RCC 7860 (cell line): ENCODE data around the gene FCER1G.

ENCODE experiments used
- DNase-seq: peaks from one replicate; pipeline ENCODE4 v3.0.0-alpha.2; 2015; ENCODE audit warnings: low spot score
- FAIRE-seq: peaks from 2 replicates; lab custom pipeline; 2012; peaks lifted over from hg19 to GRCh38; lab: Jason Lieb, UNC

FCER1G gene

GRCh38 chr1:161187311-161187710 is 27.8 kb upstream of the FCER1G start:
- FAIRE-seq (no peak), DNase-seq (no peak)

DNA sequence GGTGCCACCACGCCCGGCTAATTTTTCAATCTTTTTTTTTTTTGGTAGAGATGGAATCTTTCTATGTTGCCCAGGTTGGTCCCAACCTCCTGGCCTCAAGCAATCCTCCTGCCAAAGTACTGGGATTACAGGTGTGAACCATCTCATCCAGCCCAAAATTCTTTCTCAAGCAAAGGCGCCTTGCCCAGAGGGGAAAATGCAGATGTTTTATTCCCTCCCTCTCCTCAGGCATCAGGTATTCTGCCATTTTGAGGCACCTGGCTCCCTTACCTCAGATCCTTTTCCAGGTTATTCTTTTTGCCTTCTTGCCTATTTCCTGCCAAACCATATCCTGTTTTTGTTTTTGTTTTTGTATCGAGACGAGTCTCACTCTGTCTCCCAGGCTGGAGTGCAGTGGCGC is 26.7 kb upstream of the FCER1G start:
- no peak for FAIRE-seq

DNA sequence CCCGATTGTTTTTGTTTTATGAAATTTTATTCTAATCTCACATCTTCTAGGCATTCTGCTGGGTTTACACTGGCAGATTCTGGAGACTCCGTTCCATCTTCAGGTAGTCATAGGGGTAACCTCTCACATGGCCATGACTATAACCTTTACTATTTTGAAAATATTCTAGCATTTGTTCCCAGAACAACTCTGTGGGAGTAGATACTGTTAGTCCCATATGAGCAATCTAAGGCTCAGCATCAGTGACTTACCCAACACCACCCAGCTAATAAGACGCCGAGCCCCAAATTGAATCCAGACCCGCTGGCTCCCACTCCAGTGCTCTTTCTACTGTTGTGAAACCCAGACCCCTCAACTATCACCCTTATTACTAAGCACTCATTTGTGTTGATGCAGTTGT is 26.1 kb upstream of the FCER1G start:
- no peak for DNase-seq
- FAIRE-seq, result no peak

More for the DNA sequence above, 26.7 kb upstream of the FCER1G start:
- no peak for DNase-seq

GRCh38 chr1:161190962-161191521 is 24.1 kb upstream of the FCER1G start:
- DNase-seq (no peak), FAIRE-seq (no peak)

DNA sequence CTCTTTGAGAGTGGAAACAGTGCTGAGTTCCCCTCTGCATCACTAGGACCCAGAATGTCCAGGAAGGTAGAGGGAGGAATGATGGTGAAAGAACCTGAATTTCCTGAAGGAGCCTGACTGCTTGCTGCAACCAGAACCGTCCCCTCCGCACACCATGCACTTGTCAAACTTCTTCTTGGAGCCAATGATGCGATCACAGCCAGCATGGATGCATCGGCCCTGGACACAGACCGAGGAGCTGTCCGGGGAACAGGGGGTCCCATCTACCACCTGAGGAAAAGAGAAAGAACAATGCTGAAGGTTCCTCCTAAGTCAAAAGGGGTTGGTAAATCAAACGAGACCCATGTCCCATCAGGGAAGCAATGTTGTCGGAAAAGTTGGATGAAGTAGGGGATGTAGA is 23.1 kb upstream of the FCER1G start:
- no peak for DNase-seq
- no peak for FAIRE-seq

DNA sequence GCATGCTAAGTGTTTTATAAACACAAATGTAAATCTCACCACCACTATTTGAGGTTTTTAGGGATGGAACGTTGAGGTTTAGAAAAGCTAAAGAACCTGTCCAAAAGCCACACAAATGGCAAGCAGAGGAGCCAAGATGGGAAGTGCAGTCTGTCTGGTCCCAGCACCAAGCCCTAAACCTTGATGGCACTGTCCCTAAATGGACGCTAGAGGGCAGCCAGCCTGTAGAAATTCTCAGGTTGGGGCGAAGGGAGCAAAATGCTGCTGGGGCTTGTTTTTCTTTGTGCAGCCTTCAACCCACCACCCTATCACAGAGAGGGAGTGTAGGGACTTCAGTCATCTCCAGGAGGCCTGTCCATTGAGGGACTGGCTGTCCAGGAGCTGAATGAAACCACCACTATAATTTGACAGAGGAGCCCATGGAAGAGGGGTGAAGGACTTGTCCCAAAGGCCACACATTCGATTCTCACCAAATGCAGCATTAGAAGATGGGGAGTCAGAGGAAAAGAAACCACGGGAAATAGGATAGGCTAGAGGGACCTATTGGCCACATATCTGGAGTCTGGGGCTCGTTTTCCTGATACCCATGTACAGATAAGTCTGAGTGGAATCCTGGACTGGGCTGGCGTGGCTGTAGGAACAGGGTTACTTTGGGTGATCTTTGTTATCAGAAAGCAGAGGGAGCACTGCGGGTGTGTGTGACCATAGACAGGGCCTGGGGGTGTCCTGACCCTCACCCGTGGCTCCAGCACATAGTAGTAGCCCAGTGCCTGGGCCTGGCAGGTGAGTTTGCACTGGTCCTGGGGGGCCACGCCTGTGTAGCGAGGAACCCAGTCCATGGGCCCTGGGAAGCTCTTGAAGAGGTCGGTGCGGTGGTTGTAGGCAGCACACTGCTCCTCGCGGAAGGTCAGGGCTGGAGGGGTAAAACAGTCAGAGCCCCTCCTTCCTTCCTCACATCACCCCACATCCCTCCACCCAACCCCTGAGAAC is 22.3 kb upstream of the FCER1G start:
- FAIRE-seq, result no peak
- DNase-seq, result peak; percentile 35

GRCh38 chr1:161193561-161194235 is 21.4 kb upstream of the FCER1G start:
- DNase-seq (peak; percentile 9), FAIRE-seq (no peak)

DNA sequence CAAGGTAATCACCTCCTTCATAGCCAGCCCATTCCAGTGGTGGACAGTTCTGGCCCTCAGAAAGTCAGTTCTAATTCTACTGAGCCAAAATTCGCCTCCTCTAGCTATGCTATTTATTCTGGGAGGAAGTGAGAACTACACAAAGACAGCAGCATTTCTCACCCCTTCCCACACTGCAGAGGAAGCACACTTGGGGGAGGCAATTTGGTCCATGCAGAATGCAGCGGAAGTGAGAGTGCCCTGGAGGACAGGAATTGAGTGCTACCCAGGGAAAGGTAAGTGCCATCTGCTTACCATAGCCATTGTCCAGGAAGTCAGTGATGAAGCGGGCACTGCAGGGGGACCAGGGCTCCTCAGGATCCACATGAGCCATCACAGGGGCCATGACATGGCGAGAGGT is 19.9 kb upstream of the FCER1G start:
- DNase-seq (no peak), FAIRE-seq (no peak)

GRCh38 chr1:161196111-161196510 is 19.0 kb upstream of the FCER1G start:
- no peak for FAIRE-seq
- DNase-seq, result no peak

- no peak for FAIRE-seq
- no peak for DNase-seq
These were observed 18.3 kb upstream of the FCER1G start for GRCh38 chr1:161196521-161197451.

DNA sequence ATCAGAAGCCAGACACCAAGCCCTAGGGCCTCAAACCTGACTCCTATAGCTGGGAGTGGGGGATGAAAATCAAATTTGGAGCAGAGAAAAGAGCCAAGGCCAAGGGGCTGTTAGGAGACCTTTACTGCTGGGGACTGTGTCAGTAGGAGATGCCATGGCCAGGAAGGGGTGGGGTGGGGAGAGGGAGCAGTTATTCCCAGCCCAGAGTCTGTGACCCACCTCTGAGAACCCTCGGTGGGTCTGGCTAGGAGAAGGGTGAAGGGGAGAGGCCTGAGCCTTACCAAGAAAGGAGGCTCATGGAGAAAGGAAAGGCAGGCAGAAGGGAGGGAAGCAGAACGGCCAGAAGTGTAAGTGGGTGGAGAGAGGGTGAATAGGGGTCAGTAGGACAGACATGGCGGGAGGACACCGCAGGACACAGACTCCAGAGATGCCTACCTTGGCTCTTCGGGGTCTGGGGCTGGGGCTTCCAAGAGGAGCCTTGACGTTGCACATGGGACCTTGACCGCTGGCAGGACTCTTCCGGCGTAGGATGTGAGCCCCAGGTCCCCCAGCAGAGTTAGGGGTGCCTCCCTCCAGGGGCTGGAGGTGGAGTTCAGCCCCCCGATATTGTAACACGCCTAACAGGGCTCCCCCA is 17.4 kb upstream of the FCER1G start:
- no peak for DNase-seq
- no peak for FAIRE-seq

DNA sequence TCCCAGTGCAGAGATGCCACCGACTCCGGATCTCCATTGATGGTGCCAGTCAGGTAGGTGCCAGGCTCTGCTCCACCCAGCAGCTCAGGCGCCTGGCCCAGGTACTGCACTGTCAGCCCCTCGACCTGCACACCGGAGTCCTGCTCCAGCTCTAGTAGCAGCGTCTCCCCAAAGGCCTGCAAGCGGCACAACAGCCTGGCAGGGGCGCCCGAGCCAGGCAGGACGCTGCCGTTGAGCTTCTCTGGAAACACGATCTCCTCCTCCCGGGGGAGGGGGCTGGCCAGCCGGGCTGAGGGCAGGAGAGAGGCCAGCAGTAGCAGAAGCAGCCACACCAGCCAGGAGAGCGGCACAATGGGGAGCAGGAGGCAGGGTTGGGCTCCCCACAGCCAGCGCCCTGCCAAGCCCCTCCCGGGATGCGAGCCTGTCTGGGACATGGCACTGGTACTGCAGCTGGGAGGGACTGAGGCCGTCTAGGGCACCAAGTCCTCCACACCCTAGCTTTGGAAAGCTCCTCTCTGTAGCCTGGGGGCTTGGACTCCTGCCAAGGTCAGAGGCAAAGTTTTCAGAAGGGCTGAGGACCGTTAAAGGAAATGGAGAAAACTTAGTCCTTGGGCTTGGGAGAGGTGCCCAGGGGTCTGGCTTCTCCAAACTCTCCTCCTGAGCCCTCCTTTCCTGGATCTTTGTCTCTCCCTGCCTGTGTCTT is 16.8 kb upstream of the FCER1G start:
- FAIRE-seq (no peak), DNase-seq (no peak)

DNA sequence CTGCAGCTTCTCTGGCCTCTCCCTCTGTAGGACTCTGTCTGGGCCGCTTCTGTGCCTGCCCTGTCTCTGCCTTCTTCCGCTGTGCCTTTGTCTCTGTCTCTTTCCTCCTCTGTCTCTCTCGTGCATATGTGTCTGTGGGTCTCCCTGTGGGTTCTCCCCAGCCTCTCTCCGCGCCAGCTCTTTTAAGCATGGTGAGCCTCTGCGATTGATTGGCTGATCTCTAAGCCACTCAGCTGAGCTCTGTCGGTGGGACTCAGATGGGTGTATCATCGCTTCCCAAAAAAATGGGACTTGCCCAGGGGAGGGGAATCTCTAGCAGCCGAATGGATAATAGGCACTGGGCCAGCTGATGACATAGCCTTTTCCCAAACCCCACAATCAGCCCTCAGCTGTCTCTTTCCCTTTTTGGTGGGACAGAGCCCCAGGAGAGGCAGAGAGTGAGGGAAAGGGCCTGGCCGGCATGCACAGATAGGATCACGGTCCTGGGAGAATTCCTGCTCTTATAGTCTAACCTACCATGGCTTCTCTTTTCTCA is 16.1 kb upstream of the FCER1G start, which contains the start of gene ADAMTS4:
Gene ADAMTS4 (minus strand): TSS at position 158 of the 535 bp plus-strand sequence. CDS start 427 bp downstream, outside the sequence.
- DNase-seq (no peak), FAIRE-seq (no peak)

DNA sequence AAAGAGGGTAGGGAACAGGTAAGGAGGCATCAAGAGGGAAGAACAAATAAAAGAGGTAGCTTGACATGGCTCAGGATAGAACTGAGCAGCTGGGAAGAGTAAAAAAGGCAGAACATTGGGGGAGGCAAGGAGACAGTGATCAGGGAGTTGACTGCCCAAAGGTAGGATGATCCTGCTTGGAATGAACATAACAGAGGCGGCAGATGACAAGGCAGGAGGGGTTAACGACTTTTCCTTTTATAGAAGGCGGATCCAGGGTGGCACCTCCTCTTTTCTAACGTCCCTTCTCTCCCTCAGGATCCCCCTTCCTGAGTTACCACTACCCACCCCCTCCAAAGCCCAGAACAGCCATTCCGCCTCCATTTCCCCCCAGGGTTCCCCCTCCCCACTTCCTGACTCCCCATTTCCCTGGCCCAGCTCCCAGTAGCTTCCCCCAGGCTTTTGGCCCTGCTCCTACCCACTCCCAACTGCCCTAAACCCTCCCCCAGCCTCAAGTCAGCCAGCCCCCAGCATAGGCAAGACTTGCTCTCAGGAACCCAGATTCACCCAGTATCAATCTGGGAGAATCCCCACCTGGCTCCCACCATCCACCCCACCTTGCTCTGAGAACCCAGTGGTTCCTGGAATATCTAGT is 15.5 kb upstream of the FCER1G start:
- DNase-seq (no peak), FAIRE-seq (no peak)

DNA sequence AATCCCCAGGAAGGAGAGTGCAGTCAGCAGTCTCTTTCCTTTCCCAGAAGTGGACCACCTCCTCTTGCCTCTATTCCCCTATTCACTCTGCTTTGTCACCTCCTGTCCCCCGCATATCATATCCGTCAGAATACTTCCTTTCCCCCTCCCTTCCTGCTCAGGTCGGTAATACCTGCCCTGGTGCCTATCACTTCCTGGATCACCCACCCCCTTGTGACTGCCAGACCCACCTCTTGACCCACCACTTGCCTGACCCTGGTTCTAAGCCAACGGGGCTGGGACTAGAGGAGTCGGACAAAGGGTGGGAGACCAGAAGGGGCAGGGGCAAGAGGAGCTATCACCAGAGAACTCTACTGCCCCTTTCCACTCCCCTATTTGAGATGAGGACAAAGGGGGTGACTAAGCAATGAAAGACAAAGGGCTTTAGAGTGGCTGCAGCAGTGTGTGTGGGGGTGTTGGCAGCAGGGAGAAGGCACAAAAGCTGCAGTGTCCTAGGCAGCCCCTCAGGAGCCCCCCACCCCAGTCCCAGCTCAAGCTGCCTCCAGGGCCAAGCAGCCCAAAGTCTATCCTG is 14.6 kb upstream of the FCER1G start:
- DNase-seq (no peak), FAIRE-seq (no peak)

GRCh38 chr1:161200992-161201835 is 13.9 kb upstream of the FCER1G start:
- no peak for FAIRE-seq
- no peak for DNase-seq
